ENCODE data around the gene DYNLT2. TPM values are rescaled to one million over a fixed set of nuclear protein-coding genes. Genes with fewer than 3 reads are reported as not detected.

DYNLT2 gene
- total RNA-seq, 2 experiments from 2014 or later, result 2.0 to 2.4 TPM

- Mint-ChIP-seq H3K9me3 (ENCODE audit: low read depth) (peaks cover 9% of the 10 kb centered on the region), H3K27ac (no peak overlapping the region), H3K4me1 (peaks cover 4% of the 10 kb centered on the region), H3K4me3 (no peak overlapping the region), H3K36me3 (ENCODE audit: low read depth) (peaks cover 33% of the 10 kb centered on the region), H3K27me3 (no peaks in the 10 kb centered on the region)
- intact Hi-C loops (cut with DNase I, micrococcal nuclease), result no loop called here
- ATAC-seq, result no peak
- POLR2A ChIA-PET, result no interaction called here
- no peak for DNase-seq
- CTCF ChIA-PET, result interaction anchor here (0.6 kb wide), 2 partner anchors 18 to 60 kb away, joined by 3 to 4 read pairs; no protein-coding TSS in a partner anchor
These were observed 56.2 kb downstream of the DYNLT2 start for GRCh38 chr6:169695131-169695530.

DNA sequence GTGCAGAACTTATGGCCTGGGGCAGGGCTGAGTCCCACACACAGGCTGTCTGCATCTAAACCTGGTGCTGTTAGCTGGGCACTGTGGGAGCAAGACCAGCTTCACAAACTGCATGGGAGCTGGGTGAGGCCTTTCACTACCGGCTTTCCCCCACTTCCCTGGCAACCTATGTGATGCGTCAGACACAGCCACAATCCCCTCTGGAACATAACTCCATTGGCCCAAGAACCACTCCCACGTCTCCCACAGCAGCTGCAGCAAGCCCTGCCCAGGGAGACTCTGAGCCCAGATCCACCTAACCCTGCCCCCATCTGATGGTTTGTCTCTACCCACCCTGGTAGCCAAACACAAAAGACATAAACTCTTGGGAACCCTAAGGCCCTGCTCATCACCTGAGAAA is 58.9 kb downstream of the DYNLT2 start:
- peaks cover 44% of the 10 kb centered on the region for H3K36me3 Mint-ChIP-seq (ENCODE audit: low read depth)
- no peak overlapping the region for H3K4me3 Mint-ChIP-seq
- ChIA-PET POLR2A (no interaction called here), CTCF (interaction anchor here (0.6 kb wide), 1 partner anchor 528 kb away, joined by 3 read pairs; no protein-coding TSS in a partner anchor)
- no peak overlapping the region for H3K27ac Mint-ChIP-seq
- H3K9me3 Mint-ChIP-seq (ENCODE audit: low read depth), result peaks cover 11% of the 10 kb centered on the region
- no peak for DNase-seq
- no peaks in the 10 kb centered on the region for H3K4me1 Mint-ChIP-seq
- ATAC-seq, result no peak
- no peaks in the 10 kb centered on the region for H3K27me3 Mint-ChIP-seq
- intact Hi-C loops (cut with DNase I, micrococcal nuclease), result no loop called here

DNA sequence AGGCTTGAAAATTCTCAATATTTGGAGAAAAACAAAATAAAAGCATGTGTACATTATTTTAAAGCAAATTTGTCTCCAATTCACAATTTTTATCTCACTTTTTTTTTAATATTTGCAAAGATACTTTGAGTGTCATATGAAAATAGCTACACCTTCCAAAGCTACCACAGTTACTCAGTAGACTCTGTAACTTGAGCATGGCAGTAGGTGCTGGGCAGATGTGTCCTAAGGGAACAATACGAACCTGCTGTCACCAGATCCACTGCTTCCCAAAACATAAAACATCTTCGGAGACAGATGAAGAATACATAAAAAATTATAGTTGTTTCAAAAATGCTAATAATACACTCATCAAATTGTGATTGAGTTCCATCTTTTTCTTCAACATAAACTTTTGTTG is 60.1 kb downstream of the DYNLT2 start:
- Mint-ChIP-seq H3K4me3 (no peak overlapping the region), H3K36me3 (ENCODE audit: low read depth) (peaks cover 54% of the 10 kb centered on the region), H3K9me3 (ENCODE audit: low read depth) (peaks cover 14% of the 10 kb centered on the region), H3K27ac (no peak overlapping the region), H3K27me3 (no peaks in the 10 kb centered on the region), H3K4me1 (no peaks in the 10 kb centered on the region)
- ATAC-seq (no peak), DNase-seq (no peak)
- ChIA-PET CTCF (interaction anchor here (0.6 kb wide), 1 partner anchor 108 kb away, joined by 3 read pairs; no protein-coding TSS in a partner anchor), POLR2A (no interaction called here)
- intact Hi-C loops (cut with DNase I, micrococcal nuclease), result no loop called here

Other genes starting within 250 kb of the DYNLT2 start
- gene WDR27, start 49.5 kb downstream of the DYNLT2 start, total RNA-seq, result 10 to 100 TPM; 34.3 to 36.2 TPM
- gene C6orf120, start 49.4 kb downstream of the DYNLT2 start, total RNA-seq, result 10 to 100 TPM; 14.7 to 15.6 TPM
- 10 to 100 TPM; 85.4 to 89.0 TPM for gene PHF10, start 27.1 kb downstream of the DYNLT2 start, total RNA-seq
- gene ERMARD, start 50 bp upstream of the DYNLT2 start, total RNA-seq, result 10 to 100 TPM; 19.2 to 30.2 TPM

Measured in activated CD4-positive, alpha-beta T cell treated with anti-CD3 and anti-CD28 coated beads for 36 hours (primary cell).